HL-60 (cell line): ENCODE measurements around the gene SRMS.

Source experiments
- DNase-seq, 2 experiments: peaks; one replicate each; pipeline ENCODE4 v3.0.0-alpha.2; 2010 to 2020; ENCODE audit warnings: low read depth in 1 of 2, low spot score in 1 of 2
- H3K27ac ChIP-seq: fragments of 250-450 bp; sonication (Bioruptor Pico); replicated peaks from 2 replicates; pipeline ENCODE4 v1.5.1; 2020; ENCODE audit warnings: mild to moderate bottlenecking, moderate library complexity
- H3K27me3 ChIP-seq: fragments of 250-450 bp; sonication (Bioruptor Pico); 2 replicates; pipeline ENCODE4 v1.5.1; 2021; ENCODE audit warnings: mild to moderate bottlenecking, moderate library complexity; ENCODE audit not compliant: insufficient read depth, poor library complexity, severe bottlenecking
- H3K4me3 ChIP-seq: replicated peaks from 2 replicates; pipeline ENCODE4 v1.5.1; 2011; ENCODE audit warnings: mild to moderate bottlenecking, control low read depth, low read length; ENCODE audit not compliant: insufficient read depth
- GABPA ChIP-seq: IDR thresholded peaks from 2 replicates; pipeline ENCODE4 v1.6.1; 2012; ENCODE audit warnings: low read depth
- POLR2AphosphoS5 ChIP-seq: IDR thresholded peaks from 2 replicates; pipeline ENCODE4 v1.6.1; 2012; ENCODE audit warnings: low read depth
- SPI1 ChIP-seq: IDR thresholded peaks from 2 replicates; pipeline ENCODE4 v1.6.1; 2012; ENCODE audit warnings: low read depth, mild to moderate bottlenecking, borderline replicate concordance
- TF ChIP-seq, protein P1 (sequence below): IDR thresholded peaks from one replicate; pipeline ENCODE4 v1.5.1; 2011; ENCODE audit warnings: low read length, control low read depth, inconsistent platforms; ENCODE audit not compliant: insufficient read depth
- TF ChIP-seq, protein P2 (sequence below): IDR thresholded peaks from 2 replicates; pipeline ENCODE4 v1.6.1; 2012; ENCODE audit warnings: low read depth; ENCODE audit not compliant: insufficient replicate concordance

SRMS gene

DNA sequence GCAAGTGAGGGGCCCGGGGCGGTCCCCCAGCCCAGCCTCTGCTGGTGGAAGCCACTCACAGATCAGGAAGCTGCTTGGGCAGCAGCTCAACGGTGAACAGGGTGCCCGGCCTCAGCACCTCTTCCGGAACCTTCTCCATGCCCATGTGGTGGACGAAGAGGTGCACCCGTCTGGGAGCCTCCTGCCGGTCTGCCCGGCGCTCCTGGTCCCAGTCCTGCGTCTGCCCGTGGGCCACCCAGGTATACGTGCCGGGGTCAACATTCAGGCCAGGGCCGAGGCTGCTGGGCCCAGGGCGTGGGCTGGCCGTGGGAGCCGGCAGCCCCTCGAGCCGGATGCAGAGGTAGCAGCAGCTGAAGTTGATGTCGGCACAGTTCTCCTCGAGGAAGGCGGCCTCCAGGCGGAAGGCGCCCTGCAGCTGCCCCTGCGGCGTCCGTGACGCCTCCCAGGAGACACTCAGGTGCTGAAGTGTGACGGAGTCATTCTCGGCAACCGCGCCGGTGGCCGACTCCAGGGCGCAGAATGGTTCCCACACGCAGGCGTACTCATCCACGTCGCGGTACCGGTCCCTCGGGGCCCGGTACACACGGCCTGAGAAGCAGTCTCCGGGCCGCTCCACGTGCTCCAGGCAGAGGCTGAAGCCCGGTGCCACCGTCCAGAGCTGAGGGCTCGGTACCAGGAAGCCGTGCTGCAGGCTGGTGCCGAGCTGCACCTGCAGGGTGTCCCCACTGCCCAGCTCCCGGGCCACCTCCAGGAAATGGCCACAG, 15.1 kb upstream of the SRMS start:
- H3K27ac ChIP-seq: no peak overlapping the region
- DNase-seq: no peak
- H3K27me3 ChIP-seq: peaks cover 6% of the 10 kb centered on the region
- H3K4me3 ChIP-seq: no peak overlapping the region
- TF ChIP-seq SPI1: no peak
- TF ChIP-seq, protein P1, sequence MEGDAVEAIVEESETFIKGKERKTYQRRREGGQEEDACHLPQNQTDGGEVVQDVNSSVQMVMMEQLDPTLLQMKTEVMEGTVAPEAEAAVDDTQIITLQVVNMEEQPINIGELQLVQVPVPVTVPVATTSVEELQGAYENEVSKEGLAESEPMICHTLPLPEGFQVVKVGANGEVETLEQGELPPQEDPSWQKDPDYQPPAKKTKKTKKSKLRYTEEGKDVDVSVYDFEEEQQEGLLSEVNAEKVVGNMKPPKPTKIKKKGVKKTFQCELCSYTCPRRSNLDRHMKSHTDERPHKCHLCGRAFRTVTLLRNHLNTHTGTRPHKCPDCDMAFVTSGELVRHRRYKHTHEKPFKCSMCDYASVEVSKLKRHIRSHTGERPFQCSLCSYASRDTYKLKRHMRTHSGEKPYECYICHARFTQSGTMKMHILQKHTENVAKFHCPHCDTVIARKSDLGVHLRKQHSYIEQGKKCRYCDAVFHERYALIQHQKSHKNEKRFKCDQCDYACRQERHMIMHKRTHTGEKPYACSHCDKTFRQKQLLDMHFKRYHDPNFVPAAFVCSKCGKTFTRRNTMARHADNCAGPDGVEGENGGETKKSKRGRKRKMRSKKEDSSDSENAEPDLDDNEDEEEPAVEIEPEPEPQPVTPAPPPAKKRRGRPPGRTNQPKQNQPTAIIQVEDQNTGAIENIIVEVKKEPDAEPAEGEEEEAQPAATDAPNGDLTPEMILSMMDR: no peak
- no peak for TF ChIP-seq POLR2AphosphoS5
- TF ChIP-seq, protein P2, sequence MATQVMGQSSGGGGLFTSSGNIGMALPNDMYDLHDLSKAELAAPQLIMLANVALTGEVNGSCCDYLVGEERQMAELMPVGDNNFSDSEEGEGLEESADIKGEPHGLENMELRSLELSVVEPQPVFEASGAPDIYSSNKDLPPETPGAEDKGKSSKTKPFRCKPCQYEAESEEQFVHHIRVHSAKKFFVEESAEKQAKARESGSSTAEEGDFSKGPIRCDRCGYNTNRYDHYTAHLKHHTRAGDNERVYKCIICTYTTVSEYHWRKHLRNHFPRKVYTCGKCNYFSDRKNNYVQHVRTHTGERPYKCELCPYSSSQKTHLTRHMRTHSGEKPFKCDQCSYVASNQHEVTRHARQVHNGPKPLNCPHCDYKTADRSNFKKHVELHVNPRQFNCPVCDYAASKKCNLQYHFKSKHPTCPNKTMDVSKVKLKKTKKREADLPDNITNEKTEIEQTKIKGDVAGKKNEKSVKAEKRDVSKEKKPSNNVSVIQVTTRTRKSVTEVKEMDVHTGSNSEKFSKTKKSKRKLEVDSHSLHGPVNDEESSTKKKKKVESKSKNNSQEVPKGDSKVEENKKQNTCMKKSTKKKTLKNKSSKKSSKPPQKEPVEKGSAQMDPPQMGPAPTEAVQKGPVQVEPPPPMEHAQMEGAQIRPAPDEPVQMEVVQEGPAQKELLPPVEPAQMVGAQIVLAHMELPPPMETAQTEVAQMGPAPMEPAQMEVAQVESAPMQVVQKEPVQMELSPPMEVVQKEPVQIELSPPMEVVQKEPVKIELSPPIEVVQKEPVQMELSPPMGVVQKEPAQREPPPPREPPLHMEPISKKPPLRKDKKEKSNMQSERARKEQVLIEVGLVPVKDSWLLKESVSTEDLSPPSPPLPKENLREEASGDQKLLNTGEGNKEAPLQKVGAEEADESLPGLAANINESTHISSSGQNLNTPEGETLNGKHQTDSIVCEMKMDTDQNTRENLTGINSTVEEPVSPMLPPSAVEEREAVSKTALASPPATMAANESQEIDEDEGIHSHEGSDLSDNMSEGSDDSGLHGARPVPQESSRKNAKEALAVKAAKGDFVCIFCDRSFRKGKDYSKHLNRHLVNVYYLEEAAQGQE: no peak
- TF ChIP-seq GABPA: no peak

DNA sequence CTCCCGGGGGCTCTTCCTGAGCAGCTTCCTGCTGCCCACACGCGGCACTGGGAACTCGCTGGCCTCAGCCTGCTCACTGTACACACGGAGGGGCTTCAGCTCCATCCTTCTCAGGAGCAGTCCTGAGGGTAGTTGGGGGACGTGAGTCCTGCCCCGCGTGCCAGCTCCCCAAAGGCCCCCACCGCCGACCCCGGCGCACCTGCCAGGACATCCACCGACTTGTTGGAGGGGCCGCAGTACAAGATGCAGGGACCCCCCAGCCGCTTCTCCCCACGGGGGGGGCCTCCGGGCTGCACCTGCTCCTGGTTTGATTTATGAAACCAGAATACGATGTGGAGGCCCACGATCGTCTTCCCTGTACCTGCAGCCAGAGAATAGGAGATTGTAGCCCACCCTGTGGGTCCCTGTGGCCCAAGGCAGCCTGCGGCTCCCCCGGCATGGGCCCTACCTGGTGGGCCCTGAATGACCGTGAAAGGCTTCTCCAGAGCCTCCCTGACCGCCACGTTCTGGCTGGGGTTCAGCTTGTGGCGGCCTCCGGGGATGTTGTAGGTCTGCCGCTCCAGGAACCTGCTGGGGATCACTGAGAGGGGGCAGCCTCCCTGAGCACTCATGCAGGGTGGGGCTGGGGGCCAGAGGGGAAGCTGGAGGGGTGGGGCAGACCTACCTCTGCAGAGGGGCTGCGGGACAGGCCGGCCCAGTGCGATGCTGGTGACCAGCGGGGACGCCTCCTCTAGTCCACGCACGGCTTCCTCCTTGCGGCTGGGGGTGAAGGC, 14.3 kb upstream of the SRMS start:
- H3K27me3 ChIP-seq: peaks cover 6% of the 10 kb centered on the region
- no peak overlapping the region for H3K27ac ChIP-seq
- no peak overlapping the region for H3K4me3 ChIP-seq
- DNase-seq: no peak
- TF ChIP-seq, protein P2: no peak
- TF ChIP-seq, protein P1: no peak
- TF ChIP-seq GABPA: no peak
- no peak for TF ChIP-seq POLR2AphosphoS5
- TF ChIP-seq SPI1: no peak

DNA sequence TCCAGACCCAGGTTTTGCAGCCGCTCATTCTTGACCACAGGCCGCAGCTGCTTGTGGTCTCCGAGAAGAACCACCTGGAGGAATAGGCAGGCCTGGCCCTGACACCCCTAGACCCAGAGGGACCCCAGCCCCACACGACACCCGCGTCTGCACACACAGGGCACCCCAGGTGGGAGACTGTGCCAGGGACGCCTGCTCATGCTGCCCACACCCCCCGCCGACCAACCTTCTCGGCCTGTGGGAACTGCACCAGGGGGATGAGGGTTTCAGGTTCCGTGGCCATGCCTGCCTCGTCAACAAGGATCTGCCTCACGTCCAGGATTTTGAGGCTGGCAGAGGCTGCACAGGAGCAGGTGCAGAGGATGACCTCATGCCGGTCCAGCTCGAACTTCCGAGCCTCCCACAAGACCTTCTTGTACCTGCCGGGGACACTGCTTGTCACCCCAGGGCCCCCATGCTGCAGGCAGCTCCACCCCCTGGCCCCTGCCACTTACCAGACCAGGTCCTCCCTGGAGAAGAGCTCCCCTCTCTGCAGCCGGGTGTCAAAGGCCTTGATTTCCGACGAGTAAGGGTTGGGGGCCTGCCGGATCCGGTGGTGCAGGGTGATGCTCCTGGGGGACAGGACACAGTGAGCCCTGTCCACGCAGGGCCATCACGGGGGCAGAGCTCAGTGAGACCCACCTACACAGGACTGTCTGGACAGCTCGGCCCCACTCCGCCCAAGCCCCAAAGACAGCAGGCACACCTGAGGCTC, 13.5 kb upstream of the SRMS start:
- no peak for DNase-seq
- peaks cover 6% of the 10 kb centered on the region for H3K27me3 ChIP-seq
- no peak overlapping the region for H3K27ac ChIP-seq
- no peak overlapping the region for H3K4me3 ChIP-seq
- no peak for TF ChIP-seq POLR2AphosphoS5
- TF ChIP-seq, protein P2: no peak
- no peak for TF ChIP-seq GABPA
- TF ChIP-seq, protein P1: no peak
- no peak for TF ChIP-seq SPI1
